Non-pigmented ciliary epithelial cell (primary cell): ENCODE data around the gene CDK1.

Source experiments
- DNase-seq: peaks from one replicate; pipeline ENCODE4 v3.0.0-alpha.2; 2010; ENCODE audit warnings: low read depth

Gene CDK1

DNA sequence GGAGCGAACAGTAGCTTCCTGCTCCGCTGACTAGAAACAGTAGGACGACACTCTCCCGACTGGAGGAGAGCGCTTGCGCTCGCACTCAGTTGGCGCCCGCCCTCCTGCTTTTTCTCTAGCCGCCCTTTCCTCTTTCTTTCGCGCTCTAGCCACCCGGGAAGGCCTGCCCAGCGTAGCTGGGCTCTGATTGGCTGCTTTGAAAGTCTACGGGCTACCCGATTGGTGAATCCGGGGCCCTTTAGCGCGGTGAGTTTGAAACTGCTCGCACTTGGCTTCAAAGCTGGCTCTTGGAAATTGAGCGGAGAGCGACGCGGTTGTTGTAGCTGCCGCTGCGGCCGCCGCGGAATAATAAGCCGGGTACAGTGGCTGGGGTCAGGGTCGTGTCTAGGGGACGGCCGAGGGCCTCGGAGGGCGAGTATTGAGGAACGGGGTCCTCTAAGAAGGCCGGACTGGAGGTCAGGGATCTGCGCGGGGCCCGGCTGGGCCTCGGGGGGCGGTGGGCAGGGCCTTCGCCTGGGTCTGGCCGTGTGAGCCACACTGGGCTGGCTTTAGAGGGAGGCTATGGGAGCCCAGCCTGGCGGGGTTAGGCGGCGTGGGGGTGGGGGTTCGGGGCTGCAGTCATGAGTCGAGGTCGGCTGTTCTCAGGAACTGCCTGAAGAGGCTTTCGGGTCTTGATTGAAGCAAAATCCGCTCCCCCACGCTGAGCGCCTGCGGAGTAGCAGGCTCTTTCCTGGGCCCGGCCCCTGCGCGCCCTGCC, at the start of gene CDK1:
Gene CDK1 (plus strand): TSS at position 265 of the 757 bp plus-strand sequence. CDS start 1,688 bp downstream, outside the sequence.
- peak; percentile 95 for DNase-seq

DNA sequence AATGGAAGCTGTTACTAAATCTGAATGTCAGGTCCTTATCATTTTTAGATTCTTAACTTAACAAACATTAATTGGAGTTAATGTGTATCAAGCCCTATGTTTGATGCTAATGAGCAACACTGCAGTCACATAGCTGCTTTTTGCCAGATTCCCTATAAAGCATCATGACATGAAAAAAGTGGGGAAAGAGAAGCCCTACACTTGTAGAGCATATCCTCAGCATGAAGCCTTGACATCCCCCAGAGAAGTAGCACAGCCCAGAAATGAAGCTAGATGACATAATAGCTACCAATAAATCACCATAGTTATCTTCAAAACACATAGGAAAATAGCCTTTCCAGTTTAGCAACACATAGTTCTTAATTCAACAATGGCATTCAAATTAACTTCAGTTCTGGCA, 49.2 kb upstream of the CDK1 start:
- DNase-seq = no peak

DNA sequence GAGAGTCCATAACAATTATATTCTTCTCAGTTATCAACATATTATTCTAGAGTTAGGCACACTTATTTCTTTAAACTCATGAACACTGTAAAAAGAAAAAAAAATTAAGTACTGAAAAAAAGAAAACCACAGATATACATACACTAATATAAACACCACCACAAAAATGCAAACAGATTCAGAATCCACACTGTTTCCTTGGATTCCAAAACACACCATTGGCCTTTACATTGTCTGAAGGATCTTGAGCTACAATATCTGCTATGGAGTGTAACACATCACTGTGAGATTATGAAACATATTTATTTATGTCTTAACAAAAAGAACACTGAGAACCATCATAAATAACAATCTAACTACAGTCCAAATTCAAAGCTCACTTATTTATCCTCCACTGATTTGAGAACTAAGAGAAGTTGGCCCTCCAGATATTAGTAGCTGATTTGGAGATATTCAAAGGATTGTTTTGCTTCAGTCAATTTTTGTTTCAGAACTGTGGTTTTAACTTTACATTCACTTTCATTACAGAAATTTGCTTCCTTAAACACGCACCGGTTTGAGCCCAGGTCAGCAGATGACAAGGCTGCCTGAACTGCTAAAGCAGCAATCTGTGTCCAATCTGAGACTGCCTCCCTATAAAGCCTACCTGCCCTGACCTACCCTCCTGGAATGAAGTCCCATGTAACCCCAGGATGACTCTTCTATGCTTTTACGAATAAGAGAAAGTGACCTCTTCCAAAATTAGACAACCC, 47.0 kb upstream of the CDK1 start:
- no peak for DNase-seq

DNA sequence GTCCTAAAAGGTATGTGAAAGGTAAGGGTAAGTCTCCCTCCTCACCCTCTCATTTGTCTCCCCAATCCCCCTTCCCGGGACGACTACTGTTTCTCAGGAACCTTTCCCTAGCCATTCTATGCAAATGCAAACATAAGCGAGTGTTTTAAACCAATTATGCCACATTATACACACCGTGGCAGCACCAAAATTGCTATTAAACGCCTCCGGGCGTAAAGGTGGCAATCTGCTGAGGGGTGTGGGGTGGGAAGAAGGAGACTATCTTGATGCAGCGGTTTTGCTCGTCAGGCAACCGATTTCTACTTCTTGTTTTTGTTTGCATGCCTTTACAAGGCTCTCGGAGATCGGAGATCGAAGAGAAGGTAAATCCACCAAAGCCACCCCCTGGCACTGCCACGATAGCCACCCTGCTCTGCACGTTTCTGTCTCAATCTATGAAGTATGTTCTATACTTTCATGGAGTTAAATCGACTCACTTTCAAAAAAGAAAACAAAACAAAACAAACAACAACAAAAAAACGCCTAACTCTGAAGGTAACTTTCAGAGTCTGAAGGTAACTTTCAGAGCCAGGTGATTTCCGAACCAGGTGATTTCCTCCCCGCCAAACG, 46.0 kb upstream of the CDK1 start:
- DNase-seq = no peak

DNA sequence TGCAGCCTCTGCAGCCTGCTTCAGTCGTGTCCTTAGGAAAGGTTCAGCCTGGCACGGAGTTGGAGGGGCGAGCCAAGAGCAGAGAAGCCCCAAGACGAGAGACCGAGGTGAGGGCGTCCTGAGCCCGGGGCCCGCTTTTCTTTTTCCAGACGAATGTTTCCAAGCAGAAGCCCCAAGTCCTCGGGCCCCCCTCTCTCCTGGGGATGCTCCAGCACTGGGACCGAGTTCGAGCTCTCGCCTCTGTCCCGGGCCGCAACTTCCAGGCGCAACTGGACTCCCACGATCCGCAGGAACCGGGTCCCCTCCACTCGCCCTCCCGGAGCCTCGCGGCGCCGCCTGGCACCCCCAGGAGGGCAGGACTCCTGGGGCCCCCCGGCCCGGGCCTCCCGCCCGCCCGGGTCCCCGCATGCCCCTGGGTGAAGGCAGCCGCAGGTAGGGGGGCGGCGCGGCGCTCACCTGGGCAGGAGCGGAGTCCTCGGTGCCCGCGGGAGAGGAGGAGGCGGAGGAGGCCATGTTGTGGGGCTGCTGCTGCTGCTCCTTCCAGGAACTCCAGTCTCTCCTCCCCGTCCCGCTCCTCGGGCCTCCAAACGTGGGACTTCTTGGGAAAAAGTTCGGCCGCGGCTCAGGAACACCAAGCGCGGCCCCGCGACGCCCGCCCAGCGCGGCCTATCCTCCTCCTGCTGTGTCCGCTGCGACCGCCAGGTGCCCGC, 45.3 kb upstream of the CDK1 start:
- no peak for DNase-seq

DNA sequence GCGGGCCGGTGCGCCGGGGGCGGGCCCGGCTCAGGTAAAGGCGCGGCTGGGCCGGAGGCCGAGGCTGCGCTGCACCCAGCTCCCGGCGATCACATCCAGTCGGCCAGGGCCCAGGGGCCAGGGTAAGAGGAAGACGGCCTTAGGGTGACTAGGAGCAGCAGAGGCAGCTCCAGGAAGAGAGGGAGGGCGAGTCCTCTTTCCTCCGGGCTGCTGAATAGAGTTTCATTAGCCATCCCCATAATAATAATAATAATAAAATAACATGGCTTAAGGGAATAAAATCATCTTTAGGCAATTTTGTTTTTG, 44.8 kb upstream of the CDK1 start:
- no peak for DNase-seq

DNA sequence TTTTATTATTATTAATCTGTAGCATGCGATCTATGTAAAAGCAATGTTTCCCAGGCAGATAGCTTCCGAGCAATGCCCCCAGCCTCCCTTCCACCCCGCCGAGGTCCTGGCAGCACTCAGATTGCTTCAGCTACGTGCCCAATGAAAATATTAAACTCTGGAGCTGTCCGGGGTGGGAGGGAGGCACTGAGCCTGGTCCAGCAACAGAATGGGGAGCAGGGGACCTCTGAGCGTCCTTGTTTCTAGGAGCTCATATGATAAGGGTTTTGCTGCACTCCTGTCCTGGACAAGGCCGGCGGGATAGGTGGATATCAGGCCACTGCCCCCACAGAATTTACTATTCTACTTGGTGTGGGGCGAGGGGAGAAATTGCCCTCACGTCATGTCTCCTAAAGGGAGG, 44.5 kb upstream of the CDK1 start:
- no peak for DNase-seq

DNA sequence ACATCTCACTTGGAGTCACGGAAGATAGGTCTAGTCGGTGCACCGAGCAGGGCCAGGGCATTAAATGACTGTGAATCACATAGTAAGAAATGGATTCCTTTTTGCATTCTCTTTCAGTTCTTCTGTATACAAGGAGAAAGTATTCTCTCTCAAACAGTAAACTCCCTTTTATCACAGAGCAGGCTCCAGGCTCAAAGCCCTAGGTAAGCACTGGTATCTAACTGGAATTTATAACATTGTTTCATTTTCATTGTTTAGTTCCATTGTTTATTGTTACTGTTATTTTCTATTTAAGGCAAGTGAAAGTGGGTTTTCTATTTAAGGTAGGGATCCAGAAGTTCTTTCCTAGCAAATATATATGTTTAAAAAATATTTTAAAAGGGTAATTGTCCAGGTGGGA, 44.1 kb upstream of the CDK1 start:
- no peak for DNase-seq

DNA sequence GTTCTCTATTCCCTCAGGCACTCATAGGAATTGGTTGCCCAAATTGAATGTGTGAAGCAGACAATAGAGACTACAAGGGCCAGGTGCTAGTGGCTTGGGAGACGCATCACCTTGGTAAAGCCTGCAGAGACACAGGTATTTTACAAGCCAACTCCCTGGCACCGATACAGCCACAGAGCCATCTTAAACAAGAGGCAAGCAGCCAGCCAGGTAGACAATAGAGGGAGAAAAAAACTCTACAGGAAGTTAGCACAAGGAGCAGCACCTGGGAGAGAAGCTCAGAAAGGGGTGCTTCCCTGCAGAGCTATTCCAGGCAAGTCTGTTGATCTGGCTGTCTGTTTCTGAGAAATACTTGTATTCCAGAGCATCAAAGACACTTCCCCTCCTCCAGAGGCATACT, 43.0 kb upstream of the CDK1 start:
- DNase-seq = no peak

DNA sequence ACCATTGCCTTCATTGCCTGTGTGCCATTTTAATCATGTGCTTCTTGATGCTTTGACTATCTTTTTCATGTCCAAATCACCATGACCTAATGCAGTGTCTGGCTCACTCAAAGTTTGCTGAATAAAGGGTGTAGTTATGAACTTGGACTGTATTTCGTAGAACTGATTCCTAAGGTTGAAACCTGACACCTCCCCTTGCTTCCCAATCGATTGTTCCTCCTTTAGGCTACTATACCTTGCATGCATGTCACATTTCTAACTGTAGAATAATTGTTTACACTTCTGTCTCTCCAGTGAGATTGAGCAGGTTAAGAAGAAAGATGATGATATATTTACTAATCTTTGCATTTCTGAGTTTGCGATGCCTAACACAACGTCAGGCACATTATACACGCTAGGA, 41.0 kb upstream of the CDK1 start:
- no peak for DNase-seq

DNA sequence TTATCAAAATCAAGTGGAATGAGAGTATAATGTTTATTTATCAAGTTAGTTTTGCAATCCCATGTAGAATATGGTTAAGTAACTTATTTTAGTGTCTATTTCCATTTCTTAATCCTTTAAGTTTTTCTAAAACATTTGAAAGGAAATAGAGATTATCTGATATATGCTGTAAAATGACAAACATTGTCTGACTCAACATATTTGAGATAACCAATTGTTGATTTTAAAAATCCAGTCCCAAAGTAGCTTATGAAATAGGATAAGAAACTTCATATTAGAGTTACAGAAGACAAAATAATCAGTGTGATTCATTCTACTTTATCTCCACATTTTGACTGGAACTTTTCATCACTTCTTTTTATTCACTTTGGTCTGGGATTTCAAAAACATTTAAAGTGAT, 38.7 kb upstream of the CDK1 start:
- DNase-seq = peak; percentile 42

DNA sequence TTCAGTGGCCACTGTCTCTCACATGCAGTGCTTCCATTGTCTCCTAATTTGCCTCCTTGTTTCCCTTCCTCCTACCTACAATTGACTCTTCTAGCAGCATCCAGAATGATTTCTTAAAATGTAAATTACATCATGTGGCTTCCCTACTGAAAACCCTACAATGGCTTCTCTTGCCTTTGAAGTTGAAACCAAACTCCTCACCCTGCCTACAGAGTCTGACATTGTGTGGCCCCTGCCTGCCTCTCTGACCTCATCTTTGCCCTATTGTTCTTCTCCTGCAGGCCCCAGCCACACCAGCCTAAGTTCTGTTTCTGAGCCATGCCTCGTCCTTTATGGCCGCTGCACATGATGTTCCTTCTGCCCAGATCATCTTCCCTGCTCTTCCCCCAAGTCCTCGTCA, 35.8 kb upstream of the CDK1 start:
- DNase-seq = no peak

DNA sequence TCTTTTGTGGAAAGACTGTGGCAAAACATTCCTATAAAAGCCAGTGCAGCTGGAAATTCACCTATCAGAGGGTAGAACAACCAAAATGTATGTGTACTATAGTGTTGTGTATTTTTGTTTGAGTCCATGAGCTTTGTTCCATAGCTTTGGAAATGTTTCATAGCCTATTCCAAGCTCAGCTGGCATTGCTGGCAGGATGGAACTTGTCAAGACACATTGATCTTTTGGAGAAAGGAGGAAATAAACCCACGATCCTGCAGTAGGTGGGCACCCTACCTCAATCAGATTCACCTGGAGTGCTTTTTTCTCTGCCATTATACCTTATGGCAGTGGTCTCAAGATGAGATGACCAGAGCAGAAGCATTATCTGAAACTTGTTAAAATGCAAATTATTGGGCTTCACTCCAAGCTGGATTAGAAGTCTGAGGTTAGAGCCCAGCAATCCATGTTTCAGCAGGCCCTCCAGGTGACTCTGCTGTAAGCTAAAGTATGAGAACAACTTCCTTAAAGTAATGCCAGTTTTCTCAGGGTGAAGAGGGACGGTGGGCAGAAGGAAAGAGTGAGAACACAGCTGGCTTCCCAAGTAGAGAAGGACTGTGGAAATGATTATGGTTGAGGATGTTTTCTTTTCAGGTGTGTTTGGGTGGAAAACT, 30.3 kb upstream of the CDK1 start:
- no peak for DNase-seq

DNA sequence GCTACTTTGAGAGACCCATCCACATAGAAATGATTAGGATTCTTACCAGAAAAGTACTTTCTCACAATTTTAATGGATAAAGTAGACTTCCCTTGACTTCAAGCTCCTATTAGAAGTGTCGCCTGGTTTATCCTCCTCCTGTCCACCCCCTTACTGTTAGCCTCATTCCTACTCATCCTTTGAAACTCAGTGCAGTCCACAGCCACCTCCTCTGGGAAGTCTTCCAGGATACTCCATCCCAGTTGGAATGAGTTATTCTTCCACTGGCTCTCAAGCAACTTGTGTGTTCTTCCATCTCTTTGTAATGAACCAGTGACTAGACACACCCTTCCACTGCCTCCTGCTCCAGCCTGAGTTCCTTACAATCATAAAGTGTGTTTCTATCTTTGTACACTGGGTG, 25.1 kb upstream of the CDK1 start:
- DNase-seq = no peak

DNA sequence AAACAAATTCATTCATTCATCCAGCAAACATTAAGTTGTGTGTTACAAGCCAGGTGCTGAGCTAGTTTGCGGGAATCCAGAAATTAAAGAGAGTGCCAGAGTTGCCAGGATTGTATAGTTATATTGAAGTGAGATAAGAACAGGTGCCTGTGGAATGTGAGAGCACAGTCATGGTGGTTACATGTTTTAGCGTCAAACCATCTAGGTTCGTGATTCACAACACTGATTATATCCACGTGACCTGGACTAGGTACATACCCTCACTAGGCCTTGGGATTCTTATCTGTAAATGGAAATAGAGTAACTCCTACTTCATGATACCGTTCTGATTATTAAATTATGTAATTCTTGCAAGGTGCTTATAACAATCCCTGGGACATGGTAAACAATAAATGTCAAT, 24.5 kb upstream of the CDK1 start:
- no peak for DNase-seq

DNA sequence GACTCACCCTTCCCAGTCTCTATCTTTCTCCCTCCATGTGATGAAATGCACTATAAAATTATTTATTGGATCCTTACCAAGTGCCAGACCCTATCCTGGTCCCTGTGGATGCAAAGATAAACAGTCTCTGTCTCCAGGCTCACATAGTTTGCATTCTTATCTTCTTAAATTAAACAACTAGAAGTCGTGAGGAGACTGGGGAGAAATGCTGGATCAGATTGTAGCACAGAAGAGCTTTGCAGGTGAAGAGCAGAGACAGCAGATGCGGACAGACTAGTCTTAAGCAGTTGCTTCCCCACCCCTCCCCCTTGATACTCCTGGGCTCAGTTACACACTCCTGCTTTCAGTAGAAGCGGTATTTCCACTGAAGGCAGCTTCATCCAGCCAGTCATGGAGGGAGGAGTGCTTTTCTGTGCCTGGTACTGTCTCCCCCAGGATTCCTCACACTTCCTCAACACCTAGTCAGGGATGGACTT, 20.8 kb upstream of the CDK1 start:
- no peak for DNase-seq

DNA sequence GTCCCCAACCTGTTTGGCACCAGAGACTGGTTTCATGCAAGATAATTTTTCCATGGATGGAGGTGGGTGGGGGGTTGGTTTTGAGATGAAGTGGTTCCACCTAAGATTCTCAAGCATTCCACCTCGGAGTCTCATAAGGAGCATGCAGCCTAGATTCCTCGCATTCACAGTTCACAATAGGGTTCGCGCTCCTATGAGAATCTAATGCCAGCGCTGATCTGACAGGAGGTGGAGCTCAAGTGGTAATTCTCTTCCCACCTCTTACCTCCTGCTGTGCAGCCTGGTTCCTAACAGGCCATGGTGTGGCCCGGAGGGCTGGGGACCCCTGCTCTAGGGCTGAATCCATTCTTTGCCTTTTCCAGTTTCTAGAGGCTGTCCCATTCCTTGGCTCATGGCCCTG, 19.1 kb upstream of the CDK1 start:
- no peak for DNase-seq

DNA sequence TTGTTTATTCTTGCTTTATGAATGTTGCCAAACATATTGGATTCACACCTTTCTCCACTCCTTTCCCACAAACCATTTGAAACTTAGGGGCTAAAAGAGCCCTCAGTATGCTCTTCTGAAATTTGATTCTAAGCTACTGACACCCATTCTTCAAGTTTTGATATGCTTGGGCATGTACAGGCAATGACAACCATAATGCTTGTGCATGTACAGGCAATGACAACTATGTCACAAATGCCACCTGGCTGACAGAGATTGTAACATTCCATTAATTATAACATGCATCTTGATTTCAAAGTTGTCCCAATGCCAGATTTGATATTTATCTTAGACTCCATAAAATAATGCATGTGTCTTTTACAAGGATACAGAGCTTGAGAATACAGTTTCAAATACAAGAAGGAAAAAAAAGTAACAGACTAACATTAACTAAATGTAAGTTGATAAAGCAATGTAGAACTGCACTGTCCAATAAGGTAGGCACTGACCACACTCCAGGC, 17.5 kb upstream of the CDK1 start:
- no peak for DNase-seq

DNA sequence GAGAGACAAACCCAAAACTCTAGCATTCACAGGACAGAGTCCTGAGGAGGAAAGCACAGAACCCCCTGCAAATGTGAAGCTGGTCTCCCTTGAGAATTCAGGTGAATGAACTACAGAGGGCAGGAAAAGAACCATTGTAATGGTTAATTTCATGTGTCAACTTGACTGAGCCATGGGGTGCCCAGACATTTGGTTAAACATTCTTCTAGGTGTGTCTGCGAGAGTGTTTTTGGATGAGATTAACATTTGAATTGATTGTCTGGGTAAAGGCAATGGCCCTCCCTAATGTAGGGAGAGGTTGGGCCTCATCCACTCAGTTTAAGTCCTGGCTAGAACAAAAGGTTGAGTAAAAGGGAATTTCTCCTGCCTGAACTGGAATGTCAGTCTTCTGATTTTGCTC, 15.7 kb upstream of the CDK1 start:
- no peak for DNase-seq

DNA sequence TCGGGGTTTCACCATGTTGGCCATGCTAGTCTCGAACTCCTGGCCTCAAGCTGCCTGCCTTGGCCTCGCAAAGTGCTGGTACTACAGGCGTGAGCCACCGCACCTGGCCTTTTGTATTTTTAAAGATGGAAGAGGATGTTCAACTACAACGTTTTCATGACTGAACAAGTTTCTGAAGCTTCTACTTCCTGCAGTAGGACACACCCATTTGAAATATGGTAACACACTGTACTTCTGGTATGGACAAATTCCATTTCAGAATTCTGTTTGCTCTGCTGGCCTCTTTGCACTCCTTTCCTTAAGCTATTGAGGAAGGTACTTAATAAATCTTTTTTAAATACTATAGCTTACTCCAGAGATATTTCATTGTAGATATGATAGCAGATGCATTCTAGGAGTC, 10.9 kb upstream of the CDK1 start:
- DNase-seq = no peak

DNA sequence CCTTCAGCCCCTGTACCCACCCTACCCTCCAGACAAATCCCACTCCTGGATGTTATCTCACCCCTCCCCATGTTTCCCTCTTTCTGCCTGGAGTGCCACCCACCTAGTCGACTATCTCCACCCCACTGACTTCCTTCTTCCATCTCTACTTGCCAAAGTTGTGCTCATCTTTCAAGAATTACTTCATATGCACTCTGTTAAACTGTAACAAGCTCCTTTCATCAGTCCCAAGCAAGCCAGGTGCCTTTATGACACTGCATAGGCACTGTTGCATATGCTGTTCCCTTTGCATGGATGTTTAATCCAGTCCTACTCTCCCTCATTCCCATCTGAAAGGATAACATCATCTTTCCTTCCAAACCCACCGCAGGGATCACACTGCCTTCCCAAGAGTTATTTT, 8.9 kb upstream of the CDK1 start:
- no peak for DNase-seq

DNA sequence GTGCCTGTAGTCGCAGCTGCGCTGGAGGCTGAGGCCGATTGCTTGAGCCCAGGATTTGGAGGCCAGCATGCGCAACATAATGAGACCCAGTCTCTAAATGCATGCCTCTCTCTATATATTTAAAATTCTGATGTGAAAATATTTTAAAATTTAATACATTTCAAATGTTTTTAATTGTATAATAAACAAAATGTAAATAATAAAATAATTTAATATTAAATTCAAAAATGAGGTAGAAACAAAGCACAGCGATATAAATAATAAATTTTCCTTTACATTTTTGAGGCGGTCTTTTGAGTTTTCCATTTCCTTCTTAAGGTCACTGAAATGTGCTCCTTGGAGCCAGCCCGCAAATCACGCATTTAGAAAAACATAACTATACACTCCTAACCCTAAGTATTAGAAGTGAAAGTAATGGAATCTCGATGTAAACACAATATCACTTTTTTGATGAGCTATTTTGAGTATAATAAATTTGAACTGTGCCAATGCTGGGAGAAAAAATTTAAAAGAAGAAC, 523 bp upstream of the CDK1 start:
- no peak for DNase-seq
